GM19240 (cell line): ENCODE results near the gene P2RY8.
"Not testable (repeated sequence)": the region's sequence is repeated elsewhere in the genome, so short reads cannot be mapped to it uniquely, and the experiment has no call there.

Source experiments
- DNase-seq: peaks from one replicate; pipeline ENCODE4 v3.0.0; 2011; ENCODE audit warnings: low spot score; ENCODE audit not compliant: insufficient read length

The P2RY8 gene

DNA sequence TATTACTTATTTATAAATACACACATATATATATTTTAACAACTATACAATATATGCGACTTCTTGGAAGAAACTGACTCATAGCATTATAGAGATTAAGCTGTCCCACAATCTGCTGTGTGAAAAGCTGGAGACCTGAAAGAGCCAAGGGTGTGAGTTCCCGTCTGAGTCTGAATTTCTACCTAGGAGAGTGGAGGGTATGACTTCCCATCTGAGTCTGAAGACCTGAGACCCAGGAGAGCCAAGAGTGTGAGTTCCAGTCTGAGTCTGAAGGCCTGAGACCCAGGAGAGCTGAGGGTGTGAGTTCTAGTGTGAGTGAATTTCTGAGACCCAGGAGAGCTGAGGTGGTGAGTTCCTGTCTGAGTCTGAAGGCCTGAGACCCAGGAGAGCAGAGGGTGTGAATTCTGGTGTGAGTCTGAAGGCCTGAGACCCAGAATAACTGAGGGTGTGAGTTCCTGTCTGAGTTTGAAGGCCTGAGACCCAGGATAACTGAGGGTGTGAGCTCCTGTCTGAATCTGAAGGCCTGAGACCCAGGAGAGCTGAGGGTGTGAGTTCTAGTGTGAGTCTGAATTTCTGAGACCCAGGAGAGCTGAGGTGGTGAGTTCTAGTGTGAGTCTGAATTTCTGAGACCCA, 8.9 kb upstream of the P2RY8 start:
- no peak for DNase-seq

DNA sequence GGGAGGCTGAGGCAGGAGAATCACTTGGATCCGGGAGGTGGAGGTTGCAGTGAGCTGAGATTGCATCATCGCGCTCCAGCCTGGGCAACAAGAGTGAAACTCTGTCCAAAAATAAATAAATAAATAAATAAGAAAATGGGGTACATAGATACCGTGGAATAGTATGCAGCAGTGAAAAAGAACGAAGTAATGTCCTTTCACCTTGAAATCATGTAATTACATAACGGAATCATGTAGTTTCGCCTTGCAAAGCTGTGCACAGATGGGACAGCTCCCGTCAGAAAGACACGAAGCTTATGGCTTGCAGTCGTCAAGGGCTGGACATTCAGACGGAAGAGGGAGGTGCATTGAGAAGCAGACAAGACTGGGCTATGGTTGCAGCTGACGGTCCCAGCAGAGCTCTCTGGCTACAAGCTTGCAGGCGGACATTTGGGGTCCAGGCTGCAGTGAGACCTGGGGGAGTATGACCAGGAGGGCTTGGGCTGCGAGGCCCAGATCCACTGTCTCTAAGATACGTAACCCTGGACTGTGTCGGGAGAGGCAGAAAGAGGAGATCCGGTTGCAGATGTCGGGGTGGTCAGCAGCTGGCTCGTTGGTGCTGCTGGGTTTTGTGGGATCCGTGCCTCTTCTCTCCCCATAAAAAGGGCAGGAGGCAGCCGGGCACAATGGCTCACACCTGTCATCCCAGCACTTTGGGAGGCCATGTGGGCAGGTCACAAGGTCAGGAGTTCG, 6.2 kb upstream of the P2RY8 start:
- DNase-seq = no peak

DNA sequence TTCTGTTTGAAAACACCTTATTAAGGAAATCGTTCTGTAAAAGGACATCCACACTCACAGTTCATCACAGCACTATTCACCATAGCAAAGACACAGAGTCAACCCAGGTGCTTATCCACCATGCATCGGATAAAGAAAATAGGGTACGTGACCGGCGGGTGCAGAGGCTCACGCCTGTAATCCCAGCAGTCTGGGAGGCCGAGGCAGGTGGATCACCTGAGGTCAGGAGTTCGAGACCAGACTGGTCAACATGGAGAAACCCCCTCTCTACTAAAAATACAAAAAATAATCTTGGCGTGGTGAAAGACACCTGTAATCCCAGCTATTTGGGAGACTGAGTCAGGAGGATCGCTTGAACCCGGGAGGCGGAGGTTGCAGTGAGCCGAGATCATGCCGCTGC, 2.2 kb upstream of the P2RY8 start:
- DNase-seq = not testable (repeated sequence)

DNA sequence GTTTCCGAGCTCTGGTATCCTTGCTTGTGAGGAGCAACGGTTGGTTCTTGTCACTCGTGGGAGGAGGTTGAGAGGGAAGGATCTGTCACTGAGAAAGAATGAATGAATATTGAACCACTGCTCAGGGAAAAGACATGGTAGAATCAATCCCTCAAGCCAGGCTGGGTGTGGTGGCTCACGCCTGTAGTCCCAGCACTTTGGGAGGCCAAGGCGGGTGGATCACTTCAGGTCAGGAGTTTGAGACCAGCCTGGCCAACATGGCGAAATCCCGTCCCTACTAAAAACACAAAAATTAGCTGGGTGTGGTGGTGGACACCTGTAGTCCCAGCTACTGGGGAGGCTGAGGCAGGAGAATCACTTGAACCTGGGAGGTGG, 718 bp upstream of the P2RY8 start:
- not testable (repeated sequence) for DNase-seq

DNA sequence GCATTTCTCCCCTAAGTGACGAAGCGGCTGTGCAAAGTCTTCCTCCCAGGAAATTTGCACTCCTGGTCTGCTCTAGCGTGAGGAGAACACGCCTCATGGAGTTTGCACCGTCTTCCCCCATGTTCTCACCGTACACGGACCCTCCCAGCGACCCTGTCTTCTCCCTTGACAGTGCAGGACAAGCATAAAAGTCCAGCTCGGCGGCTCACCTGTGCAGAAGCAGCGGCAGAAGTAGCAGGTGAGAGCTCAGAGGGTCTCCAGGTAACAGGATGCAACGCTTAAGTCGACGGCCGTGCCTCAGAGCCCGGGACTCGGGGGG, 314 bp downstream of the P2RY8 start:
- no peak for DNase-seq

DNA sequence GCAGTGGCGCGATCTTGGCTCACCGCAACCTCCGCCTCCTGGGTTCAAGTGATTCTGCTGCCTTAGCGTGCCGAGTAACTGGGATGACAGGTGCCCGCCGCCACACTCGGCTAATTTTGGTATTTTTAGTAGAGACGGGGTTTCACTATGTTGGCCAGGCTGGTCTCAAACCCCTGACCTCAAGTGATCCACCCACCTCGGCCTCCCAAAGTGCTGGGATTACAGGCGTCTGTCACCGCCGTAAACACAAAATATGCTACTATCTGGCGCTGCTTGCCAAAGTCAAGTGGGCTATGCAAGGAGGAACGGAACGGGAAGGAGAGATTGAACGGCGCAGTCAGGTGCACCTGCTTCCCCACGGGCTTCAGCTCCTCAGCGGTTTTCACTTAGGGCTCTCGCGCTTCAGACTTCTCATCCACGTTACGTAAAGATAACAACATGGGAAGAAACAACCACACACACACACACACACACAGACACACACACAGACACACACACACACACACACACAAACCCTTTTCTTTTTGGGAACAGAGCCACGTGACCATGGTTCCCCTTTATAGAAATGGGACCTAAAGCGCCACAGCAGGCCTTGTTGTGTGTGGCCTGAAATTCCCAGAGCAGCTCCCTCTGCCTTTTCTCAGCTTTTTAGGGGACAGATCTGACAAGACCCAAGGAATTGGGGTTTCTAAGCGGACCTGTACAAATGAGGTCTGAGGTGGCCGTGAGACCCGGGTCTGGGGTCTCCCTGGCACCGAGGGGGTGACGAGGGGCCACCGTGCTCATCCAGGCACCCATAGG, 1.5 kb downstream of the P2RY8 start:
- no peak for DNase-seq

DNA sequence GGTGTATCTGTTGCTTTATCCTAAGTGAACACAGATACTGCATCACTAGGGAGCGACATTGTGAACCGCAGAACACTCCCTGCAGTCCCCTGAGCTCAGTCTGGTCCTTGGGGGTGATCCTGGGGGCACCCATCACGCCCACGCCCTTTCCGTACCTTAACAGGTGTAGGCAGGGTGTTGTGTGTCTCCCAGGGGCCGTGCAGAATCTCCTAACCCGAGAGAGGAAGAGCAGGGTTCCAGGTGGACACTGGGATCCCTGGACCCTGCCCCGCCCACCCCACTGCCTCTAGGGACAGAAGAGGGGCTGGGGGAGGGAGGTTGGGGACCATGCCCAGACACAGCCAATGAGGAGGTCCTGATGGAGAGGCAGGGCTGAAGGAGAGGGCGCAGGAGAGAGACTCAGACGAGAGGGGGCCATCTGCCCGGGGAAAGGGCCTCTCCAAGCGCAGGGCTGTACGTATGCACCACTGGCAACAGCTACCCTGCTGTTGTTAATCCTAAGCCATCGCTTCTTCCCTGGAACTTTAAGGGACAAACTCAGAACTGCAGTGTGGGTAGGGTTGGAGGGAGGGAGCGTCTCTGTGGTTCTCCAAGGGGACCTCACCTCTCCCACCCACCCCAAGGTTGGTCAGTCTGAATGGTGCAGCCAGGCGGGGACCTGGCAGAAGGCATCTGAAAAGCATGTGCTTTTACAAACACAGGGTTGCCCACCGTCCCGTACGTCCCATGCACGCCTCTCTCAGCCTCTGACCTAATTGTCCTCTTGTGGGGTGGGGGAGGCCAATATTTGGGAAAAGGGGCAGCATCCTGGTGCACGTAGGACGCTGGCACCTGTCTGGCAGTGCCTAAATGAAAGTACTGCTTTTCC, 2.5 kb downstream of the P2RY8 start:
- no peak for DNase-seq

DNA sequence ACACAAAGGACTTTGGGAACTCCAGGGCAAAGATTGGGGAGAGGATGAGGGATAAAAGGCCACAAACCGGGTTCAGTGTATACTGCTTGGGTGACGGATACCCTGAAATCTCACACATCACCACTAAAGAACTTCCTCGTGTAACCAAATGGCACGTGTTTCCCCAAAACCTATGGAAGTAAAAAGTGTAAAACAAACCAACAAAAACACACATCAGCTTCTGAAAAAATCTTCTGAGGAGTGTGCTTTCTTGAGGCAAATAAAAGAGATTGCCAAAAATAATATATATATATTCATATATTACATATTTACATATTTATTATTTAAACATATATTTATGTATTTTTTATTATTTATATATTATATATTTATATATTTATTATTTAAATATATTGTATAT, 3.9 kb downstream of the P2RY8 start:
- no peak for DNase-seq

DNA sequence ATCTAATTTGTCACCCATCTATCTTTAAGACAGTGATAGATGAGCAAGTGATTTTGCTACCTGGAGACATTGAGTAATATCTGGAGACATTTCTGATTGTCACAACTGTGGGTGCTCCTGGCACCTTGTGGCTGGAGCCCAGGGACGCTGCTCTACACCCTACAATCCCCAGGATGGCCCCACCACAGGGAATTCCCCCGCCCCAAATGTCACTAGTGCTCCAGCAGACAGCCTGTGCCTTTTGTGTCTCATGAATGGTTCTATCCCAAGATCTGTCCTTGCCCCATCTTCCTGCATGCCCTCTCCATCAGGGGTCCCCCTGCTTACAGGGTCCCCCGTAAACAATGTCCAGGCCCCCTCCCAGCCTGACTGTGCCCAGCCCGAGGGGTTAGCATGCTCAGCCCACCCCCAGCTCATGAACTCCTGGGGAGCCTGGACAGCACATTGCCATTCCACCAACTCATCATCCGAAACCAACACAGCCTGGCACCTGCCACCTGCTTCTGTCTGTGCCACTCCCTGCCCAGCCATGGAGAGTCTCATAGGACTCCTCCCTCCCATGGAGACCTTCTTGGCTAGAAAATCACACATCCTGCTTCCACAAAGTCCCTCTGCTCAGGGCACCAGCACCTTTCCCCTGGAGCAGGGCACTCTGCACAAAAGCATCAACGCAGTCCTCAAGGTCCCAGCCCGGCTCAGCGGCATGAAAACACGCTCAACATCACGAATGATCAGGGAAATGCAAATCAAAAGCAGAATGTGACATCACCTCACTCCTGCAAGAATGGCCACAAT, 5.7 kb downstream of the P2RY8 start:
- DNase-seq = no peak

DNA sequence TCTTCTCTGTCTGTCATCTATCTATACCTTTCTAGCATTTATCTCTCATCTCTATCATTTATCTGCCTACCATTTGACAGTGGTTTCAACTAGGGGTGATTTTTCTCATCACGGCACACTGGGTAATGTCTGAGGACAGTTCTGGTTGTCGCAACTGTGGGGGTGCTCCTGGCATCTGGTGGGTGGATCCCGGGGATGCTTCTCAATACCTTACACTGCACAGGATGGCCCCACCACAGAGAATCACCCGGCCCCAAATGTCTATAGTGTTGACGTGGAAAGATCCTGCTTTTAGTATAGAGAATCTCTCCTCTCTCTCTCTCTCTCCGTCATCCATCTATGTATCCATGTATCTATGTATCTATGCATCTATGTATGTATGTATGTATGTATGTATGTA, 7.2 kb downstream of the P2RY8 start:
- no peak for DNase-seq

DNA sequence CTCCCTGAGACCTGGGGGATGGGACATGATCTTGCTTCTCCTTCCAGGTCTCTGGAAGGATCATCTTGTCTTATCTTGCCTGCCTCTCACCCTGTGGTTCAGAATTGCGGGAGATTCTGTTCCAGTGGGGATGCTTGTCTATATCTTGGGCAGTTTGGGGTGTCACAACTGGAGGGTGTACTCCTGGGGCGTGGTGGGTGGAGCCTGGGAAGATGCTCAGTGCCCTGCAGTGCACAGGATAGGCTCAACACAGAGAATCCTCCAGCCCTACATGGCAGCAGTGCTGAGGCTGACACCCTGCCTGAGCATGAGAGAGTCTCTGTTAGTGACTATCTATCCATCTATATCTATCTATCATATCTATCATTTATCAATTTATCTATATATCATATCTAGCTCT, 7.7 kb downstream of the P2RY8 start:
- no peak for DNase-seq

DNA sequence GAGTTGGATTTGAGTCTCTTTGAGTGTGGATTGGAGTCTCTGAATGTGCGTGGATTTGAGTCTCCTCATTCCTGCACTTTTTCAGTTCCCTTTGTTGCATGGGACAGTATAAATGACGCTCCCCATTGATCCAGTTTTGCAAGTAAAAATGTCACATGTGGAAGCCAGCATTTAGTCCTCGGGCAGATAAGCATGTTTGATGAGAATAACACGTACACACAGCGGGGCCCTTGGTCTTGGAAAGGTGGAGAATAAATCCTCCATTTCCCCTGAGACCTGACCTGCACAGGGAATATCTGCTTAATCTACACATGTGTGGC, 8.1 kb downstream of the P2RY8 start:
- DNase-seq = no peak

DNA sequence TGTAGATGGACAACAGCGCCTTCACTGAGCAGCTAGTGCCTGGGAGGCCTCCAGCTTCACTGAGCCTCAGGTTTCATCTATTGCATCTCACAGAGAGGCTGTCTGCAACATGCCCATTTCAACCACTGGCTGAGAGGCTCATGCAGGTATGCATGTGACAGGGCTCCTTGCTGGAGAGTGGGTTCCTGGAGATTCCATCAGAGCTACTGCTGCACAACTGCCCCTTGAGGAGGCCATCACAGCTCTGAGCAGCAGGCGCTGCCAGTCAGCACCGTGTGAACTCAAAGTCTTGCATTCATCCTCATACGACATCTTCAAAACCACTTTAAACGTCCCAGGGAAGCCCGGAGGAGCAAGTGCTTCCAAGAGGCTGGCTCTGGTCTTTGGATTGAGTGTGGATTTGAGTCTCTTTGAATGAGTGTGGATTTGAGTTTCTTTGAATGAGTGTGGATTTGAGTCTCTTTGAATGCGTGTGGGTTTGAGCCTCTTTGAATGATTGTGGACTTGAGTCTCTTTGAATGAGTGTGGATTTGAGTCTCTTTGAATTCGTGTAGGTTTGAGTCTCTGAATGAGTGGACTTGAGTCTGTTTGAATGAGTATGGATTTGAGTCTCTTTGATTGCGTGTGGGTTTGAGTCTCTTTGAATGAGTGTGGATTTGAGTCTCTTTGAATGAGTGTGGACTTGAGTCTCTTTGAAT, 8.7 kb downstream of the P2RY8 start:
- no peak for DNase-seq

DNA sequence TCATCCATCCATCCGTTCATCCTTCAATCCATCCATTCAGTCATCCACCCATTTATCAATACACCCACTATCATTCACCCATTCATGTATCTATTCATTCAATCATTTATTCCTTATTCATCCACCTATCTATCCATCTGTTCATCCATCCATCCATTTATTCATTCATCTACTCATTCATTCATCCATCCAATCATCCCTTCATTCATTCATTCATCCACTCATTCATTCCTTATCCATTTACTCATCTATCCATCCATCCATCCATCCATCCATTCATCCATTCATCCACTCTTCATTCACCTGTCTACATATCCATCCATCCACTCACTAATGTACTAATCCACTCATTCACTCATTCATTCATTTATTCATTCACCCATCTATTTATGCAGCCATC, 9.5 kb downstream of the P2RY8 start:
- no peak for DNase-seq

DNA sequence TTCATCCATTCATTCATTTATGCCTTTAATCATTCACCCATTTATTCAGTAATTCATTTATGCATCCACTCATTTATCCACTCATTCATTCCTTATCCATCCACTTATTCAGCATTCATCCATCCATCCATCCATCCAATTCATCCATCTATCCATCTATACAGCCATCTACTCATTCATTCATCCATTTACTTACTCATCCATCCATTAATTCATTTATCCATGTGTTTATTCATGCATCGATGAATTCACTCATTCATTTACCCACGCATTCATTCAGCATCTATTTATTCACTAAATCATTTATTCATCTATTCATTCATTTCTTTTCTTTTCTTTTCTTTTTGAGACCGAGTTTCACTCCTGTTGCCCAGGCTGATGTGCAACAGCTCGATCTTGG, 10.4 kb downstream of the P2RY8 start:
- DNase-seq = no peak

DNA sequence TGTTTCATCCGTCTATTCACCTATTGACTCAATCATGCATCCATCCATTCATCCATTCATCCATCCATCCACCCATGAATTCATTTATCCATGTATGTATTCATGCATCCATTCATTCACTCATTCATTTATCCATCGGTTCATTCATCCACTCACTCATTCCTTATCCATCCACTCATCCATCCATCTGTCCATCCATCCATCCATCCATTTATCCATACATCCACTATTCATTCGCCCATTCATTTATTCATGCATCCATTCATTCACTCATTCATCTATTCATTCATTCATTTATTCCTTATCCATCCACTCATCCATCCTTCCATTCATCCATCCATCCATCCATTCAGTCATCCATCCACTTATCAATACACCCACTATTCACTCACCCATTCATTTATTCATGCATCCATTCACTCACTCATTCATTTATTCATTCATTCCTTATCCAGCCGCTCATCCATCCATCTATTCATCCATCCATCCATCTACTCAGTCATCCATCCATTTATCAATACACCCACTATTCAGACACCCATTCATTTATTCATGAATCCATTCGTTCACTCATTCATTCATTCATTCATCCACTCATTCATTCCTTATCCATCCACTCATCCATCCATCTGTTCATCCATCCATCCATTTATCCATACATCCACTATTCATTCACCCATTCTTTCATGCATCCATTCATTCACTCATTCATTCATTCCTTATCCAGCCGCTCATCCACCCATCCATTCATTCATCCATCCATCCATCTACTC, 11.2 kb downstream of the P2RY8 start:
- DNase-seq = no peak

DNA sequence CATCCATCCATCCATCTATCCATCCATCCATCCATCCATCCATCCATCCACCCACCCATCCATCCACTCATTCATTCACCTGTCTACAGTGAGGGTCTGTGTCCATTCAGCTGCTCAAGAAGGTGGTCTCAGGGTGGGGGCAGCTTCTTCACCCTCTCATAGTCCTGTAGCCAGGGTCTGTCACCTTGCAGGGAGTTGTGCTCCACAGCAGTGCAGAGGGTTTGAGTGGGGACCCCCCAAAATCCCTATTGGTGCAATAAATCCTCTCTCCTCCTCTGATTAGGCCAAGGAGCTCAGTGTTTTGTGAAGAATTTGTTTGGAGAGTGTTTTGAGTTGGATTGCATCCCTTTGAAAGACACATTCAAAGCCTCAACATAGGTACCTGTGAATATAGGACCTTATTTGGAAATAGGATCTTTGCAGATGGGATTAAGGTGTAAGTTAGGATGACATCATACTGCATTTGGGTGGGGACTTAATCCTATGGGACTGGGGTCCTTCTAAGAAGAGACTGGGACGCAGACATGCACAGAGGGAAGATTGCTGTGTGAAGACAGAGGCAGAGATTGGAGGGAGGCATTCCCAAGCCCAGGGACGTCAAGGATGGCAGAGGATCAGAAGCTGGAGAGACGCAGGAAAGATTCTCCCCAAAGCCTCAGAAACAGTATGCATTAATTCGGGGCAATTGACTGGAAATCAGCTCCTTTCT, 12.0 kb downstream of the P2RY8 start:
- no peak for DNase-seq

DNA sequence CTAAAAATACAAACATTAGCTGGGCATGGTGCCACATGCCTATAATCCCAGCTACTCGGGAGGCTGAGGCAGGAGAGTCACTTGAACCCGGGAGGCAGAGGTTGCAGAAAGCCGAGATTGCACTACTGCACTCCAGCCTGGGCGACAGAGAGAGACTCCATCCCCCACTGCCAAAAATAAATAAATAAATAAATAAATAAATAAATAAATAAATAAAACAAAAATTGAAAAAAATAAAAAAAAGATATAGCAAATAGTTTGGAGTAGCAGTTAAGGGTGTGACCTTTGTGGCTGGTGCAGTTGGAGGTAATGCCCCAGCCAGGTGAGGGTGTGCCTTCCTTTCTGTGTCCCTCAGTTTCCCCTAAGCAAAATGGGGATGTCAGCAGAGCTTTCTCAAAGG, 14.1 kb downstream of the P2RY8 start:
- not testable (repeated sequence) for DNase-seq

DNA sequence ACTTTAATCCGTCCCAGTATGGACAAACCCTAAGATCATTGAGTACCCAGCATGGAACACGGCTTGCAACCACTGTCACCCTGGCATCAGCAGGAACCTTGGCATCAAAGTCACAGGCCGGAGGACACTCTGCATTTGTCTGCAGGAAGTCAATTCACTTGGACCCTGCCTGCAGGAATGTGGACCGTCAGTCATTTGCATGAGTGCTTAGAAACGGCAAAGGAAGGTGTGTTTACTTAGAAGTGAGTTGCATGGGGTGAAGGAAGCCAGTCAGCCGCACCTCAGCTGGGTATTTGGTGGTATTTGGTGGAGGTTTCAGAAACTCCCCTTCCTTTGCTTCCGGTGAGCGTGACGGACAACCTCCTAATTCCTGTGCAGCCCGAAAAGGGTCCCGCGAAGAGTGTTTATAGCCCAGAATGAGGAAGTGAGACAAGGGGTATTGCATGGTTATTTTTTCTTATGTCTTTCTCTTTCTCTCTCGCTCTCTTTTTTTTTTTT, 15.5 kb downstream of the P2RY8 start:
- DNase-seq = peak; percentile 83
